ENCODE data around the gene LPAR6. TPM values are rescaled to one million over a fixed set of nuclear protein-coding genes. Genes with fewer than 3 reads are reported as not detected.

The LPAR6 gene
- total RNA-seq, 1 donor = 11.9 TPM

- H3K4me2 ChIP-seq (ENCODE audit: insufficient read depth, low read length) = peak overlapping the region; percentile 59
- no peaks in the 10 kb centered on the region for H3K27me3 ChIP-seq (ENCODE audit: insufficient read depth, low read length)
- peaks cover 29% of the 10 kb centered on the region for H3K4me1 ChIP-seq (ENCODE audit: insufficient read depth, low read length)
- peaks cover 10% of the 10 kb centered on the region for H3K36me3 ChIP-seq (ENCODE audit: insufficient read depth, low read length)
- no peak for TF ChIP-seq CTCF (IDR thresholded peaks at IDR 0.05; ENCODE audit: extremely low read depth, low read depth, low read length)
- H3K4me3 ChIP-seq (ENCODE audit: insufficient read depth, low read length) = no peak overlapping the region
- peaks cover 21% of the 10 kb centered on the region for H3K79me2 ChIP-seq (ENCODE audit: insufficient read depth, low read length)
- no peak overlapping the region for H2AFZ ChIP-seq (ENCODE audit: low read length)
- H4K20me1 ChIP-seq (ENCODE audit: insufficient read depth, low read length) = no peaks in the 10 kb centered on the region
- no peak for DNase-seq (ENCODE audit: insufficient read length, low spot score, missing footprints)
- no peaks in the 10 kb centered on the region for H3K9me3 ChIP-seq (ENCODE audit: low read depth, low read length)
- H3K27ac ChIP-seq (ENCODE audit: low read depth, low read length) = peak overlapping the region; percentile 50
Observed at GRCh38 chr13:48449656-48450055, 36.7 kb upstream of the LPAR6 start.

- no peak for TF ChIP-seq CTCF (IDR thresholded peaks at IDR 0.05; ENCODE audit: extremely low read depth, low read depth, low read length)
- no peak for DNase-seq (ENCODE audit: insufficient read length, low spot score, missing footprints)
- H2AFZ ChIP-seq (ENCODE audit: low read length) = no peak overlapping the region
- H3K9me3 ChIP-seq (ENCODE audit: low read depth, low read length) = no peaks in the 10 kb centered on the region
- peak overlapping the region; percentile 8 for H3K4me3 ChIP-seq (ENCODE audit: insufficient read depth, low read length)
- peaks cover 21% of the 10 kb centered on the region for H3K79me2 ChIP-seq (ENCODE audit: insufficient read depth, low read length)
- peak overlapping the region; percentile 59 for H3K4me2 ChIP-seq (ENCODE audit: insufficient read depth, low read length)
- peak overlapping the region; percentile 50 for H3K27ac ChIP-seq (ENCODE audit: low read depth, low read length)
- no peaks in the 10 kb centered on the region for H4K20me1 ChIP-seq (ENCODE audit: insufficient read depth, low read length)
- H3K36me3 ChIP-seq (ENCODE audit: insufficient read depth, low read length) = peaks cover 6% of the 10 kb centered on the region
- peaks cover 29% of the 10 kb centered on the region for H3K4me1 ChIP-seq (ENCODE audit: insufficient read depth, low read length)
- H3K27me3 ChIP-seq (ENCODE audit: insufficient read depth, low read length) = no peaks in the 10 kb centered on the region
Observed at GRCh38 chr13:48448959-48449614, 36.2 kb upstream of the LPAR6 start.

- no peaks in the 10 kb centered on the region for H4K20me1 ChIP-seq (ENCODE audit: insufficient read depth, low read length)
- DNase-seq (ENCODE audit: insufficient read length, low spot score, missing footprints) = no peak
- peak overlapping the region; percentile 50 for H3K27ac ChIP-seq (ENCODE audit: low read depth, low read length)
- H3K4me3 ChIP-seq (ENCODE audit: insufficient read depth, low read length) = no peak overlapping the region
- H2AFZ ChIP-seq (ENCODE audit: low read length) = no peak overlapping the region
- no peak for TF ChIP-seq CTCF (IDR thresholded peaks at IDR 0.05; ENCODE audit: extremely low read depth, low read depth, low read length)
- H3K27me3 ChIP-seq (ENCODE audit: insufficient read depth, low read length) = no peaks in the 10 kb centered on the region
- peaks cover 3% of the 10 kb centered on the region for H3K36me3 ChIP-seq (ENCODE audit: insufficient read depth, low read length)
- peaks cover 20% of the 10 kb centered on the region for H3K79me2 ChIP-seq (ENCODE audit: insufficient read depth, low read length)
- H3K4me1 ChIP-seq (ENCODE audit: insufficient read depth, low read length) = peaks cover 29% of the 10 kb centered on the region
- peak overlapping the region; percentile 59 for H3K4me2 ChIP-seq (ENCODE audit: insufficient read depth, low read length)
- no peaks in the 10 kb centered on the region for H3K9me3 ChIP-seq (ENCODE audit: low read depth, low read length)
Observed at GRCh38 chr13:48448285-48448958, 35.5 kb upstream of the LPAR6 start.

GRCh38 chr13:48446464-48446863, 33.6 kb upstream of the LPAR6 start:
- H3K27me3 ChIP-seq (ENCODE audit: insufficient read depth, low read length) = no peaks in the 10 kb centered on the region
- no peaks in the 10 kb centered on the region for H3K36me3 ChIP-seq (ENCODE audit: insufficient read depth, low read length)
- H2AFZ ChIP-seq (ENCODE audit: low read length) = no peak overlapping the region
- no peak for TF ChIP-seq CTCF (IDR thresholded peaks at IDR 0.05; ENCODE audit: extremely low read depth, low read depth, low read length)
- no peak for DNase-seq (ENCODE audit: insufficient read length, low spot score, missing footprints)
- H3K4me3 ChIP-seq (ENCODE audit: insufficient read depth, low read length) = no peak overlapping the region
- peaks cover 13% of the 10 kb centered on the region for H3K79me2 ChIP-seq (ENCODE audit: insufficient read depth, low read length)
- H3K4me2 ChIP-seq (ENCODE audit: insufficient read depth, low read length) = peak overlapping the region; percentile 24
- peak overlapping the region; percentile 34 for H3K27ac ChIP-seq (ENCODE audit: low read depth, low read length)
- H3K4me1 ChIP-seq (ENCODE audit: insufficient read depth, low read length) = peaks cover 29% of the 10 kb centered on the region
- no peaks in the 10 kb centered on the region for H4K20me1 ChIP-seq (ENCODE audit: insufficient read depth, low read length)
- no peaks in the 10 kb centered on the region for H3K9me3 ChIP-seq (ENCODE audit: low read depth, low read length)
